GM23248 (cell line): ENCODE data around the gene DHRS12. TPM values are rescaled to one million over a fixed set of nuclear protein-coding genes. Genes with fewer than 3 reads are reported as not detected.

Experiments used
- DNase-seq: peaks from one replicate; pipeline ENCODE4 v3.0.0-alpha.2; 2015
- H2AFZ ChIP-seq: fragments of 200-600 bp; sonication (generic); 2 replicates; pipeline ENCODE4 v1.6.1; 2016; ENCODE audit warnings: antibody characterized with exemption
- H3F3A ChIP-seq: fragments of 200-600 bp; sonication (generic); 2 replicates; pipeline ENCODE4 v1.6.1; 2016; ENCODE audit warnings: mild to moderate bottlenecking, antibody characterized with exemption, mixed run types; ENCODE audit not compliant: insufficient read depth
- H3K27ac ChIP-seq: fragments of 200-600 bp; sonication (generic); 2 replicates; pipeline ENCODE4 v1.5.1; 2016; ENCODE audit warnings: mild to moderate bottlenecking
- H3K27me3 ChIP-seq: fragments of 200-600 bp; sonication (generic); replicated peaks from 2 replicates; pipeline ENCODE4 v1.6.1; 2016; ENCODE audit warnings: mild to moderate bottlenecking; ENCODE audit not compliant: insufficient read depth
- H3K36me3 ChIP-seq: fragments of 200-600 bp; sonication (generic); 2 replicates; pipeline ENCODE4 v1.6.1; 2016; ENCODE audit warnings: low read depth, mild to moderate bottlenecking
- H3K4me1 ChIP-seq: fragments of 200-600 bp; sonication (generic); 2 replicates; pipeline ENCODE4 v1.6.1; 2016; ENCODE audit warnings: mild to moderate bottlenecking; ENCODE audit not compliant: insufficient read depth
- H3K4me2 ChIP-seq: fragments of 200-600 bp; sonication (generic); one replicate; pipeline ENCODE4 v1.6.1; 2016; ENCODE audit warnings: mild to moderate bottlenecking; ENCODE audit not compliant: unreplicated experiment
- H3K4me3 ChIP-seq: fragments of 200-600 bp; sonication (generic); 2 replicates; pipeline ENCODE4 v1.5.1; 2016; ENCODE audit warnings: mild to moderate bottlenecking
- H3K79me2 ChIP-seq: fragments of 200-600 bp; sonication (generic); 2 replicates; pipeline ENCODE4 v1.6.1; 2016; ENCODE audit warnings: mild to moderate bottlenecking; ENCODE audit not compliant: insufficient read depth
- H3K9ac ChIP-seq: fragments of 200-600 bp; sonication (generic); 2 replicates; pipeline ENCODE4 v1.6.1; 2016; ENCODE audit warnings: mild to moderate bottlenecking
- H3K9me2 ChIP-seq: fragments of 200-600 bp; sonication (generic); 2 replicates; pipeline ENCODE4 v1.6.1; 2016; ENCODE audit warnings: mixed run types, mild to moderate bottlenecking, moderate library complexity; ENCODE audit not compliant: insufficient read depth
- H3K9me3 ChIP-seq: fragments of 200-600 bp; sonication (generic); one replicate; pipeline ENCODE4 v1.6.1; 2017; ENCODE audit warnings: low read depth
- H4K20me1 ChIP-seq: fragments of 200-600 bp; sonication (generic); 2 replicates; pipeline ENCODE4 v1.6.0; 2016; ENCODE audit not compliant: insufficient read depth
- EZH2 ChIP-seq: fragments of 200-600 bp; sonication (generic); IDR thresholded peaks from 2 replicates; pipeline ENCODE4 v1.6.1; 2018; ENCODE audit warnings: antibody characterized with exemption, mild to moderate bottlenecking; ENCODE audit not compliant: insufficient read depth, poor library complexity, severe bottlenecking
- EZH2phosphoT487 ChIP-seq: fragments of 200-600 bp; sonication (generic); IDR thresholded peaks from 2 replicates; pipeline ENCODE4 v1.6.1; 2018; ENCODE audit warnings: antibody characterized with exemption, moderate library complexity, mild to moderate bottlenecking, low read depth; ENCODE audit not compliant: insufficient read depth
- WGBS, 2 experiments: methylation state at CpG; one replicate each; pipeline ENCODE4 v1.1.6; 2015 to 2017; ENCODE audit warnings: low lambda C conversion rate in 2 of 2, low coverage in 1 of 2; ENCODE audit errors: missing lambda C conversion rate in 2 of 2; 5-methylcytosine and 5-hydroxymethylcytosine counted together
- in situ Hi-C: fragments of 300-500 bp; cut with MboI; formaldehyde crosslinking; loops from 2 replicates; pipeline ENCODE4 v1.15.0; 2020
- polyA plus RNA-seq: library from polyadenylated mRNA; unstranded; fragments of >200 nt; fragmentation: Nextera tagmentation; extraction: Ambion mirVana; gene quantifications from 2 replicates; pipeline ENCODE4 v1.2.1, GENCODE V29; 2016
- total RNA-seq: library from RNA; depleted of rRNA; stranded (reverse); fragments of >200 nt; shearing (Covaris generic); gene quantifications from 2 replicates; pipeline ENCODE4 v1.2.3, GENCODE V29; 2014

DHRS12 gene
- total and polyA plus RNA-seq, 2 experiments from 2014 or later, result 5.7 to 13.3 TPM

- Histone ChIP-seq H3K4me3 (peak overlapping the region; percentile 85; the same call in 1 of the 2 replicates), H3K27me3 (no peaks in the 10 kb centered on the region), H3K9me3 (no peaks in the 10 kb centered on the region), H3K9ac (no peak overlapping the region), H3K9me2 (no peaks in the 10 kb centered on the region), H2AFZ (no peak overlapping the region), H3K27ac (no peak overlapping the region), H3F3A (peaks cover 25% of the 10 kb centered on the region), H3K36me3 (no peaks in the 10 kb centered on the region), H3K4me2 (peak overlapping the region; percentile 87), H3K4me1 (peaks cover 17% of the 10 kb centered on the region), H4K20me1 (no peaks in the 10 kb centered on the region), H3K79me2 (no peaks in the 10 kb centered on the region)
- in situ Hi-C loops, result no loop called here
- TF ChIP-seq EZH2 (no peak), EZH2phosphoT487 (no peak)
- DNase-seq, result no peak
- 96 to 99% methylated on average over 4 of the region's 4 CpGs for WGBS, 2 experiments
Observed at GRCh38 chr13:51805313-51805712, 1.4 kb upstream of the DHRS12 start.

- peak; percentile 40 for DNase-seq
- in situ Hi-C loops, result no loop called here
- H2AFZ ChIP-seq, result peak overlapping the region; percentile 77
- H3K79me2 ChIP-seq, result no peaks in the 10 kb centered on the region
- H3K27me3 ChIP-seq, result no peaks in the 10 kb centered on the region
- H3K27ac ChIP-seq, result peak overlapping the region; percentile 88
- H3F3A ChIP-seq, result peaks cover 25% of the 10 kb centered on the region
- H3K9ac ChIP-seq, result peak overlapping the region; percentile 91
- H3K9me3 ChIP-seq, result no peaks in the 10 kb centered on the region
- no peaks in the 10 kb centered on the region for H3K9me2 ChIP-seq
- peak overlapping the region; percentile 87 for H3K4me2 ChIP-seq
- H3K4me3 ChIP-seq, result peak overlapping the region; percentile 85
- peaks cover 17% of the 10 kb centered on the region for H3K4me1 ChIP-seq
- no peaks in the 10 kb centered on the region for H3K36me3 ChIP-seq
- no peak for TF ChIP-seq EZH2
- no peak for TF ChIP-seq EZH2phosphoT487
- H4K20me1 ChIP-seq, result no peaks in the 10 kb centered on the region
- WGBS, 2 experiments, result 10 to 13% methylated on average over 31 of the region's 31 CpGs
Observed at GRCh38 chr13:51804295-51805172, 571 bp upstream of the DHRS12 start.

- in situ Hi-C loops, result no loop called here
- peaks cover 17% of the 10 kb centered on the region for H3K4me1 ChIP-seq
- peak overlapping the region; percentile 85 for H3K4me3 ChIP-seq
- no peaks in the 10 kb centered on the region for H3K27me3 ChIP-seq
- 37 to 40% methylated on average over 9 of the region's 9 CpGs for whole genome bisulfite sequencing, 2 experiments
- no peaks in the 10 kb centered on the region for H3K9me2 ChIP-seq
- H3K27ac ChIP-seq, result peak overlapping the region; percentile 88
- TF ChIP-seq EZH2phosphoT487, result no peak
- TF ChIP-seq EZH2, result no peak
- H3K4me2 ChIP-seq, result peak overlapping the region; percentile 87
- no peaks in the 10 kb centered on the region for H4K20me1 ChIP-seq
- H3K9me3 ChIP-seq, result no peaks in the 10 kb centered on the region
- H3K9ac ChIP-seq, result peak overlapping the region; percentile 91
- peak overlapping the region; percentile 77 for H2AFZ ChIP-seq
- peaks cover 25% of the 10 kb centered on the region for H3F3A ChIP-seq
- H3K36me3 ChIP-seq, result no peaks in the 10 kb centered on the region
- no peaks in the 10 kb centered on the region for H3K79me2 ChIP-seq
- DNase-seq, result peak; percentile 26
Observed at GRCh38 chr13:51802631-51803418, 1.1 kb downstream of the DHRS12 start.

GRCh38 chr13:51801631-51802099 lies 2.3 kb downstream of the DHRS12 start:
- peaks cover 25% of the 10 kb centered on the region for H3F3A ChIP-seq
- H4K20me1 ChIP-seq, result no peaks in the 10 kb centered on the region
- TF ChIP-seq EZH2phosphoT487 (no peak), EZH2 (no peak)
- peak overlapping the region; percentile 88 for H3K27ac ChIP-seq
- no peaks in the 10 kb centered on the region for H3K36me3 ChIP-seq
- H3K9ac ChIP-seq, result 0 out of 2 replicates have a peak overlapping the region, but pooled peaks have one; percentile 3
- in situ Hi-C loops, result no loop called here
- DNase-seq, result peak; percentile 36
- H3K79me2 ChIP-seq, result no peaks in the 10 kb centered on the region
- no peak overlapping the region for H2AFZ ChIP-seq
- WGBS, 2 experiments, result 37 to 38% methylated on average over 7 of the region's 7 CpGs
- H3K4me3 ChIP-seq, result no peak overlapping the region
- no peaks in the 10 kb centered on the region for H3K27me3 ChIP-seq
- H3K9me3 ChIP-seq, result no peaks in the 10 kb centered on the region
- H3K4me2 ChIP-seq, result no peak overlapping the region
- no peaks in the 10 kb centered on the region for H3K9me2 ChIP-seq
- peaks cover 17% of the 10 kb centered on the region for H3K4me1 ChIP-seq
